Dendritic cell treated with granulocyte-macrophage colony-stimulating factor and Interleukin-4, amounts not matched to agents 40 ng/mL and 50 ng/mL, for 4 days (primary cell): Measurements from ENCODE around the gene SERGEF.

Source experiments
- H3K27ac Mint-ChIP-seq: one replicate; pipeline ENCODE4 v1.8.0; 2022; ENCODE audit warnings: mild to moderate bottlenecking, mixed read lengths
- H3K27me3 Mint-ChIP-seq: one replicate; pipeline ENCODE4 v1.8.0; 2022; ENCODE audit warnings: mild to moderate bottlenecking, mixed read lengths
- H3K36me3 Mint-ChIP-seq: one replicate; pipeline ENCODE4 v1.8.0; 2022; ENCODE audit warnings: low read depth, mixed read lengths
- H3K4me1 Mint-ChIP-seq: one replicate; pipeline ENCODE4 v1.8.0; 2022; ENCODE audit warnings: low read depth, mixed read lengths
- H3K4me3 Mint-ChIP-seq: one replicate; pipeline ENCODE4 v1.8.0; 2022; ENCODE audit warnings: mild to moderate bottlenecking, moderate library complexity, mixed read lengths
- H3K9me3 Mint-ChIP-seq: one replicate; pipeline ENCODE4 v1.8.0; 2022; ENCODE audit warnings: mixed read lengths
- intact Hi-C: fragments of 100-400 bp; cut with micrococcal nuclease; formaldehyde crosslinking; loops from one replicate; pipeline ENCODE4 v1.15.0; 2022

SERGEF gene

GRCh38 chr11:17986711-17987220 lies 26.1 kb downstream of the SERGEF start:
- intact Hi-C loops: no loop called here
- no peaks in the 10 kb centered on the region for H3K4me1 Mint-ChIP-seq
- H3K4me3 Mint-ChIP-seq: no peak overlapping the region
- H3K9me3 Mint-ChIP-seq: peaks cover 15% of the 10 kb centered on the region
- no peak overlapping the region for H3K27ac Mint-ChIP-seq
- no peaks in the 10 kb centered on the region for H3K27me3 Mint-ChIP-seq
- peaks cover 58% of the 10 kb centered on the region for H3K36me3 Mint-ChIP-seq

GRCh38 chr11:17986007-17986710 lies 26.7 kb downstream of the SERGEF start:
- H3K9me3 Mint-ChIP-seq: peaks cover 15% of the 10 kb centered on the region
- intact Hi-C loops: no loop called here
- peaks cover 62% of the 10 kb centered on the region for H3K36me3 Mint-ChIP-seq
- H3K27me3 Mint-ChIP-seq: no peaks in the 10 kb centered on the region
- no peak overlapping the region for H3K27ac Mint-ChIP-seq
- H3K4me3 Mint-ChIP-seq: no peak overlapping the region
- no peaks in the 10 kb centered on the region for H3K4me1 Mint-ChIP-seq

- Mint-ChIP-seq H3K4me1 (no peaks in the 10 kb centered on the region), H3K27me3 (no peaks in the 10 kb centered on the region), H3K36me3 (peaks cover 62% of the 10 kb centered on the region), H3K9me3 (peaks cover 15% of the 10 kb centered on the region), H3K4me3 (no peak overlapping the region), H3K27ac (no peak overlapping the region)
- intact Hi-C loops: no loop called here
Observed at GRCh38 chr11:17985517-17985916, 27.3 kb downstream of the SERGEF start.

- no peak overlapping the region for H3K27ac Mint-ChIP-seq
- H3K9me3 Mint-ChIP-seq: peaks cover 15% of the 10 kb centered on the region
- H3K4me3 Mint-ChIP-seq: no peak overlapping the region
- H3K27me3 Mint-ChIP-seq: no peaks in the 10 kb centered on the region
- H3K4me1 Mint-ChIP-seq: no peaks in the 10 kb centered on the region
- intact Hi-C loops: no loop called here
- H3K36me3 Mint-ChIP-seq: peaks cover 67% of the 10 kb centered on the region
Observed at GRCh38 chr11:17983569-17983968, 29.3 kb downstream of the SERGEF start.

GRCh38 chr11:17979770-17980371 lies 33.0 kb downstream of the SERGEF start:
- no peak overlapping the region for H3K27ac Mint-ChIP-seq
- H3K36me3 Mint-ChIP-seq: peaks cover 50% of the 10 kb centered on the region
- intact Hi-C loops: loop anchor here (1.0 kb wide), 2 partner anchors 220 to 249 kb away; no protein-coding TSS in a partner anchor
- no peak overlapping the region for H3K4me3 Mint-ChIP-seq
- no peaks in the 10 kb centered on the region for H3K4me1 Mint-ChIP-seq
- H3K27me3 Mint-ChIP-seq: no peaks in the 10 kb centered on the region
- H3K9me3 Mint-ChIP-seq: peaks cover 15% of the 10 kb centered on the region

GRCh38 chr11:17978553-17979287 lies 34.1 kb downstream of the SERGEF start:
- H3K4me3 Mint-ChIP-seq: no peak overlapping the region
- H3K36me3 Mint-ChIP-seq: peaks cover 45% of the 10 kb centered on the region
- no peaks in the 10 kb centered on the region for H3K4me1 Mint-ChIP-seq
- intact Hi-C loops: loop anchor here (1.0 kb wide), 2 partner anchors 218 to 247 kb away; no protein-coding TSS in a partner anchor
- H3K9me3 Mint-ChIP-seq: peaks cover 3% of the 10 kb centered on the region
- H3K27me3 Mint-ChIP-seq: no peaks in the 10 kb centered on the region
- no peak overlapping the region for H3K27ac Mint-ChIP-seq

- no peaks in the 10 kb centered on the region for H3K27me3 Mint-ChIP-seq
- peaks cover 48% of the 10 kb centered on the region for H3K36me3 Mint-ChIP-seq
- H3K4me1 Mint-ChIP-seq: no peaks in the 10 kb centered on the region
- no peak overlapping the region for H3K4me3 Mint-ChIP-seq
- H3K27ac Mint-ChIP-seq: no peak overlapping the region
- no peaks in the 10 kb centered on the region for H3K9me3 Mint-ChIP-seq
- intact Hi-C loops: no loop called here
Observed at GRCh38 chr11:17976651-17977050, 36.2 kb downstream of the SERGEF start.

- Mint-ChIP-seq H3K27ac (no peak overlapping the region), H3K27me3 (no peaks in the 10 kb centered on the region), H3K36me3 (peaks cover 60% of the 10 kb centered on the region), H3K9me3 (no peaks in the 10 kb centered on the region), H3K4me3 (no peak overlapping the region), H3K4me1 (no peaks in the 10 kb centered on the region)
- intact Hi-C loops: no loop called here
Observed at GRCh38 chr11:17974246-17974645, 38.6 kb downstream of the SERGEF start.

- Mint-ChIP-seq H3K27ac (no peak overlapping the region), H3K9me3 (no peaks in the 10 kb centered on the region), H3K36me3 (peaks cover 49% of the 10 kb centered on the region), H3K4me3 (no peak overlapping the region), H3K27me3 (no peaks in the 10 kb centered on the region), H3K4me1 (no peaks in the 10 kb centered on the region)
- intact Hi-C loops: no loop called here
Observed at GRCh38 chr11:17972987-17973386, 39.9 kb downstream of the SERGEF start.

- Mint-ChIP-seq H3K9me3 (no peaks in the 10 kb centered on the region), H3K27ac (no peak overlapping the region), H3K4me1 (no peaks in the 10 kb centered on the region), H3K27me3 (no peaks in the 10 kb centered on the region), H3K36me3 (peaks cover 47% of the 10 kb centered on the region), H3K4me3 (no peak overlapping the region)
- intact Hi-C loops: no loop called here
Observed at GRCh38 chr11:17968206-17968605, 44.6 kb downstream of the SERGEF start.

GRCh38 chr11:17967661-17968060 lies 45.2 kb downstream of the SERGEF start:
- no peak overlapping the region for H3K27ac Mint-ChIP-seq

GRCh38 chr11:17960091-17960490 lies 52.8 kb downstream of the SERGEF start:
- intact Hi-C loops: no loop called here
- Mint-ChIP-seq H3K27ac (no peak overlapping the region), H3K4me1 (peaks cover 6% of the 10 kb centered on the region), H3K9me3 (no peaks in the 10 kb centered on the region), H3K36me3 (peaks cover 78% of the 10 kb centered on the region), H3K27me3 (no peaks in the 10 kb centered on the region), H3K4me3 (no peak overlapping the region)

More at GRCh38 chr11:17967661-17968060, 45.2 kb downstream of the SERGEF start:
- Mint-ChIP-seq H3K9me3 (no peaks in the 10 kb centered on the region), H3K27me3 (no peaks in the 10 kb centered on the region), H3K4me1 (no peaks in the 10 kb centered on the region), H3K36me3 (peaks cover 44% of the 10 kb centered on the region), H3K4me3 (no peak overlapping the region)
- intact Hi-C loops: no loop called here

- peaks cover 74% of the 10 kb centered on the region for H3K36me3 Mint-ChIP-seq
- no peak overlapping the region for H3K27ac Mint-ChIP-seq
- peaks cover 19% of the 10 kb centered on the region for H3K4me1 Mint-ChIP-seq
- intact Hi-C loops: no loop called here
- H3K9me3 Mint-ChIP-seq: no peaks in the 10 kb centered on the region
- no peaks in the 10 kb centered on the region for H3K27me3 Mint-ChIP-seq
- no peak overlapping the region for H3K4me3 Mint-ChIP-seq
Observed at GRCh38 chr11:17958446-17958845, 54.4 kb downstream of the SERGEF start.
